ENCODE measurements around the gene HOXB6. TPM values are rescaled to one million over a fixed set of nuclear protein-coding genes. Genes with fewer than 3 reads are reported as not detected.

The HOXB6 gene
- total RNA-seq, 2 experiments from 2014 or later, result not detected

- H3K4me3 Mint-ChIP-seq, result peak overlapping the region; percentile 77
- intact Hi-C loops (cut with micrococcal nuclease), result no loop called here
- H3K36me3 Mint-ChIP-seq (ENCODE audit: low read depth), result no peaks in the 10 kb centered on the region
- ChIA-PET CTCF (interaction anchor here (0.8 to 5.5 kb wide), 8 partner anchors 10 to 545 kb away, joined by 3 to 40 read pairs (median 7); partner anchors contain the start of genes HOXB5 and HOXB8), POLR2A (interaction anchor here (0.8 to 3.2 kb wide), 4 partner anchors 11 to 518 kb away, joined by 3 to 19 read pairs (median 3); partner anchors contain the start of genes HOXB5, HOXB8 and SNX11)
- ATAC-seq, result peak; percentile 58
- peaks cover 77% of the 10 kb centered on the region for H3K27me3 Mint-ChIP-seq
- peak; percentile 55 for DNase-seq
- H3K9me3 Mint-ChIP-seq, result no peaks in the 10 kb centered on the region
- H3K4me1 Mint-ChIP-seq (ENCODE audit: low read depth), result peaks cover 8% of the 10 kb centered on the region
- no peak for TF ChIP-seq CTCF (IDR thresholded peaks at IDR 0.05)
- H3K27ac Mint-ChIP-seq, result peak overlapping the region; percentile 52
Measured at GRCh38 chr17:48625495-48626244, 20.9 kb upstream of the HOXB6 start.

- Mint-ChIP-seq H3K27me3 (peaks cover 76% of the 10 kb centered on the region), H3K36me3 (ENCODE audit: low read depth) (no peaks in the 10 kb centered on the region), H3K9me3 (no peaks in the 10 kb centered on the region), H3K4me1 (ENCODE audit: low read depth) (peaks cover 8% of the 10 kb centered on the region), H3K27ac (no peak overlapping the region), H3K4me3 (peak overlapping the region; percentile 77)
- DNase-seq (peak; percentile 46), ATAC-seq (peak; percentile 31)
- ChIA-PET POLR2A (interaction anchor here (0.8 to 3.2 kb wide), 4 partner anchors 11 to 517 kb away, joined by 3 to 19 read pairs (median 3); partner anchors contain the start of genes HOXB8 and SNX11), CTCF (interaction anchor here (0.8 to 5.5 kb wide), 10 partner anchors 10 to 545 kb away, joined by 3 to 40 read pairs (median 9); partner anchors contain the start of genes HOXB5 and HOXB8)
- intact Hi-C loops (cut with micrococcal nuclease), result no loop called here
- no peak for TF ChIP-seq CTCF (IDR thresholded peaks at IDR 0.05)
Measured at GRCh38 chr17:48624544-48625494, 20.0 kb upstream of the HOXB6 start.

- no peaks in the 10 kb centered on the region for H3K36me3 Mint-ChIP-seq (ENCODE audit: low read depth)
- TF ChIP-seq CTCF (IDR thresholded peaks at IDR 0.05), result no peak
- ChIA-PET POLR2A (interaction anchor here (0.9 to 1.4 kb wide), 2 partner anchors 23 to 37 kb away, joined by 3 read pairs; no protein-coding TSS in a partner anchor), CTCF (interaction anchor here (0.8 to 4.4 kb wide), 3 partner anchors 9 to 13 kb away, joined by 3 to 31 read pairs (median 21); partner anchors contain the start of gene HOXB8)
- H3K4me3 Mint-ChIP-seq, result peak overlapping the region; percentile 43
- intact Hi-C loops (cut with micrococcal nuclease), result no loop called here
- no peak overlapping the region for H3K27ac Mint-ChIP-seq
- peaks cover 9% of the 10 kb centered on the region for H3K4me1 Mint-ChIP-seq (ENCODE audit: low read depth)
- H3K27me3 Mint-ChIP-seq, result peaks cover 75% of the 10 kb centered on the region
- no peak for DNase-seq
- ATAC-seq, result no peak
- H3K9me3 Mint-ChIP-seq, result no peaks in the 10 kb centered on the region
Measured at GRCh38 chr17:48624118-48624517, 19.3 kb upstream of the HOXB6 start.

- ChIA-PET CTCF (interaction anchor here (0.8 to 4.4 kb wide), 6 partner anchors 8 to 543 kb away, joined by 3 to 31 read pairs (median 8); partner anchors contain the start of genes HOXB5 and HOXB8), POLR2A (interaction anchor here (0.9 to 1.4 kb wide), 2 partner anchors 23 to 37 kb away, joined by 3 read pairs; no protein-coding TSS in a partner anchor)
Measured at GRCh38 chr17:48623583-48623982, 18.8 kb upstream of the HOXB6 start.

More at GRCh38 chr17:48623583-48623982, 18.8 kb upstream of the HOXB6 start:
- Mint-ChIP-seq H3K4me3 (no peak overlapping the region), H3K27me3 (peaks cover 74% of the 10 kb centered on the region), H3K27ac (no peak overlapping the region), H3K4me1 (ENCODE audit: low read depth) (peaks cover 14% of the 10 kb centered on the region), H3K36me3 (ENCODE audit: low read depth) (no peaks in the 10 kb centered on the region), H3K9me3 (no peaks in the 10 kb centered on the region)
- ATAC-seq (no peak), DNase-seq (no peak)
- intact Hi-C loops (cut with micrococcal nuclease), result no loop called here
- no peak for TF ChIP-seq CTCF (IDR thresholded peaks at IDR 0.05)

Measured in activated CD8-positive, alpha-beta T cell treated with anti-CD3 and anti-CD28 coated beads for 36 hours (primary cell).